OCI-LY1 (cell line): ENCODE measurements around the gene CCDC71.

Experiments used
- H2AFZ ChIP-seq: fragments of 200-600 bp; sonication (generic), shearing (Covaris generic); 2 replicates; pipeline ENCODE4 v1.6.0; 2014; ENCODE audit warnings: antibody characterized with exemption, mild to moderate bottlenecking, low read length
- H3F3A ChIP-seq: fragments of 200-600 bp; sonication (generic), shearing (Covaris generic); 2 replicates; pipeline ENCODE4 v1.6.0; 2014; ENCODE audit warnings: mild to moderate bottlenecking, antibody characterized with exemption, low read length, moderate library complexity; ENCODE audit not compliant: insufficient read depth
- H3K27ac ChIP-seq: fragments of 200-600 bp; sonication (generic); 2 replicates; pipeline ENCODE4 v1.5.1; 2014; ENCODE audit warnings: low read length, mixed run types, mild to moderate bottlenecking, low read depth; ENCODE audit not compliant: poor library complexity, severe bottlenecking
- H3K27me3 ChIP-seq: fragments of 200-600 bp; sonication (generic); 2 replicates; pipeline ENCODE4 v1.6.0; 2014; ENCODE audit warnings: antibody characterized with exemption, mild to moderate bottlenecking, low read length, moderate library complexity; ENCODE audit not compliant: insufficient read depth
- H3K36me3 ChIP-seq: fragments of 200-600 bp; sonication (generic); 2 replicates; pipeline ENCODE4 v1.6.1; 2014; ENCODE audit warnings: mild to moderate bottlenecking, antibody characterized with exemption, low read length, moderate library complexity, mixed read lengths; ENCODE audit not compliant: insufficient read depth
- H3K4me1 ChIP-seq: fragments of 200-600 bp; sonication (generic); 2 replicates; pipeline ENCODE4 v1.5.1; 2014; ENCODE audit warnings: mild to moderate bottlenecking, low read length, moderate library complexity; ENCODE audit not compliant: insufficient read depth, severe bottlenecking
- H3K4me2 ChIP-seq: fragments of 200-600 bp; sonication (generic), shearing (Covaris generic); 2 replicates; pipeline ENCODE4 v1.6.1; 2014; ENCODE audit warnings: low read length
- H3K4me3 ChIP-seq: fragments of 200-600 bp; sonication (generic); 2 replicates; pipeline ENCODE4 v1.5.1; 2014; ENCODE audit warnings: low read length, low read depth, mild to moderate bottlenecking, mixed read lengths; ENCODE audit not compliant: poor library complexity, severe bottlenecking
- H3K79me2 ChIP-seq: fragments of 200-600 bp; shearing (Covaris generic); 2 replicates; pipeline ENCODE4 v1.6.1; 2016; ENCODE audit warnings: mixed run types, low read length, mixed read lengths; ENCODE audit not compliant: insufficient read depth
- H3K9ac ChIP-seq: fragments of 200-600 bp; sonication (generic), shearing (Covaris generic); 2 replicates; pipeline ENCODE4 v1.6.1; 2014; ENCODE audit warnings: mild to moderate bottlenecking, low read length, mixed read lengths
- H3K9me2 ChIP-seq: fragments of 200-600 bp; sonication (generic), shearing (Covaris generic); 2 replicates; pipeline ENCODE4 v1.6.1; 2014; ENCODE audit warnings: low read depth, mild to moderate bottlenecking, low read length, mixed read lengths
- H3K9me3 ChIP-seq: fragments of 200-600 bp; shearing (Covaris generic); 2 replicates; pipeline ENCODE4 v1.6.1; 2014; ENCODE audit warnings: low read length, mixed read lengths
- H4K20me1 ChIP-seq: fragments of 200-600 bp; sonication (generic), shearing (Covaris generic); 2 replicates; pipeline ENCODE4 v1.6.0; 2016; ENCODE audit warnings: mild to moderate bottlenecking, low read length; ENCODE audit not compliant: insufficient read depth
- EZH2 ChIP-seq: fragments of 200-600 bp; sonication (generic), shearing (Covaris generic); IDR thresholded peaks from 2 replicates; pipeline ENCODE4 v1.8.0; 2017; ENCODE audit warnings: borderline replicate concordance, mixed run types, mild to moderate bottlenecking, antibody characterized with exemption, low read length, moderate library complexity, mixed read lengths
- TF ChIP-seq, protein P1 (sequence below): fragments of 200-600 bp; sonication (generic), shearing (Covaris generic); IDR thresholded peaks from 2 replicates; pipeline ENCODE4 v1.5.1; 2017; ENCODE audit warnings: mild to moderate bottlenecking, antibody characterized with exemption, low read length, moderate library complexity, mixed read lengths

Gene CCDC71

DNA sequence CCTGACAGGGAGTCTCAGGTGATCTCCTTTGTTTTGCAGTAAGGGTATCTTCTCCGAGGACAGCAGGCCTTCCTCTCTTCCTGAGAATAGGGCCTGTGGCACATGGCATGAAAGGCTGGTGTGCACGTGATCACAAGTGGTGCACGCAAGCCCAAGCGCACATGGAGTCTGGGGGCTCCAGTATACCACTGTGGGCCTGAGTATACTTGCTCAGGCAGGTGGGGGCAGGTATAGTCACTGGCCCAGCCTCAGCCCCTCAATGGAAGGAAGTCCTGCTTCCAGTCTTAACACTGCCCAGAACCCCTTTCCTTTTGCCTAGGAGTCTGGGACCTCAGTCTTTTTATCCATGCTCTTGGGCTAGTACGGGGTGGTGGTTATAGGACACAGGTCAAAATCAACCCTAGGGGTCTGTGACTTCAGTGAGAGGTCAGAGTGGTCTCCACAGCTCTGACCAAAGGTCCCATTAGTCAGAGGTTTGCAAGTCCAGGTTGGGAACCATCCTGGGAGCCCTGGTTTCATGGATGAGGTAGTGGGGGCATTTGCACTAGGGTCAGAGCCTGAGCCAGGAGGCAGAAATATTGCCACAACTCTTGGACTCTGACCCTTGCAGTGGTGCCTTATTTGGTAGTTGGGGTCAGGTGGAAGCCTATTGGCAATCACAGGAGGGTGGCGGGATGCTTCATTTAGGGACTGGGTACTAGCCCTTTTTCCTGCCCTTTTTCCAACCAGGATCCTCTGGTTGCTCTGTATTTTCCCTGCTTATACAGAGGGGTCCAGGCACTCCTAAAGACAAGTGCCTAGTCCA lies 823 bp upstream of the CCDC71 start:
- Histone ChIP-seq H4K20me1 (no peaks in the 10 kb centered on the region), H3K9me2 (no peaks in the 10 kb centered on the region), H3K9me3 (no peaks in the 10 kb centered on the region), H3K9ac (peak overlapping the region; percentile 87), H3K27me3 (no peaks in the 10 kb centered on the region), H3K4me1 (peaks cover 30% of the 10 kb centered on the region), H3K4me2 (peak overlapping the region; percentile 94), H3K27ac (peak overlapping the region; percentile 42), H3F3A (no peaks in the 10 kb centered on the region), H3K4me3 (peak overlapping the region; percentile 95), H3K79me2 (peaks cover 10% of the 10 kb centered on the region), H2AFZ (peak overlapping the region; percentile 68; the same call in 1 of the 2 replicates), H3K36me3 (peaks cover 25% of the 10 kb centered on the region)
- TF ChIP-seq EZH2, result no peak
- TF ChIP-seq, protein P1, sequence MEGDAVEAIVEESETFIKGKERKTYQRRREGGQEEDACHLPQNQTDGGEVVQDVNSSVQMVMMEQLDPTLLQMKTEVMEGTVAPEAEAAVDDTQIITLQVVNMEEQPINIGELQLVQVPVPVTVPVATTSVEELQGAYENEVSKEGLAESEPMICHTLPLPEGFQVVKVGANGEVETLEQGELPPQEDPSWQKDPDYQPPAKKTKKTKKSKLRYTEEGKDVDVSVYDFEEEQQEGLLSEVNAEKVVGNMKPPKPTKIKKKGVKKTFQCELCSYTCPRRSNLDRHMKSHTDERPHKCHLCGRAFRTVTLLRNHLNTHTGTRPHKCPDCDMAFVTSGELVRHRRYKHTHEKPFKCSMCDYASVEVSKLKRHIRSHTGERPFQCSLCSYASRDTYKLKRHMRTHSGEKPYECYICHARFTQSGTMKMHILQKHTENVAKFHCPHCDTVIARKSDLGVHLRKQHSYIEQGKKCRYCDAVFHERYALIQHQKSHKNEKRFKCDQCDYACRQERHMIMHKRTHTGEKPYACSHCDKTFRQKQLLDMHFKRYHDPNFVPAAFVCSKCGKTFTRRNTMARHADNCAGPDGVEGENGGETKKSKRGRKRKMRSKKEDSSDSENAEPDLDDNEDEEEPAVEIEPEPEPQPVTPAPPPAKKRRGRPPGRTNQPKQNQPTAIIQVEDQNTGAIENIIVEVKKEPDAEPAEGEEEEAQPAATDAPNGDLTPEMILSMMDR, result no peak

DNA sequence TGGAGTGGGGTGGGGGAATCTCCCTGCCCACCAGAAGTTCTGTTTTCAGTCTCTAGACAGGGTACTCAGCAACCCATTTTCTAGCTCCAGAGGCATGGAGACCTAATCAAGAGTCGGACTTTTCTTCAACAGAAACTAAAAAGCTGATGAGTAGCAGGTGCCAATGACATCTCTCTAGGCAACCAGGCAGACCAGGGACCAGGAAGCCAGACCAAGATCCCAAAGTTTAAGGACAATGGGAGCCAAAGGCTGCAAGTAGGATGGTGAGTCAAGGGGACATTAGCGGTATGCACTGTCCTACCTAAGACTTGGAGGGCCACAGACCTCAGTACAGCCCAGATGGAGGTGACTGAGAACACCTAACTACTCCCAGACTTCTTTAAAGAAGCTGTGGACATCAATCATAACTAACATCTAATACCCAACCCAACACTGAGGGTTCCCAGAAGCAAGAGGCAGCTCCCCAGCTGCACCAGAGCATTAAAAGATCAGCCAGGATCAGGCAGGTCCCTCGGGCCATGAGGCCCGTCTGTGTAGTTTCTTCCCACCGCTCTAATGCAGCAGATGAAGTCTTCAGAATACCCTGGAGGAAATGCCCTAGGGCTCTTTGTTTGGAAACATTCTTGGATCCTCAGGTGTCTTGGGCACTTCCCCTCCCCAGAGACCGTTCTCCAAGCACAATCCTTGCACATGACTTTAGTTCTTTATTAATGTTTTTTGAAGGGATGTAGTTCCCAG lies 979 bp downstream of the CCDC71 start:
- H3K4me1 ChIP-seq, result peaks cover 22% of the 10 kb centered on the region
- no peaks in the 10 kb centered on the region for H3K9me3 ChIP-seq
- H4K20me1 ChIP-seq, result no peaks in the 10 kb centered on the region
- no peaks in the 10 kb centered on the region for H3K9me2 ChIP-seq
- H3K4me2 ChIP-seq, result peak overlapping the region; percentile 90
- H3K4me3 ChIP-seq, result peak overlapping the region; percentile 95
- H3K36me3 ChIP-seq, result peaks cover 34% of the 10 kb centered on the region
- TF ChIP-seq, protein P1, result no peak
- no peak for TF ChIP-seq EZH2
- no peak overlapping the region for H2AFZ ChIP-seq
- no peaks in the 10 kb centered on the region for H3F3A ChIP-seq
- no peak overlapping the region for H3K27ac ChIP-seq
- H3K79me2 ChIP-seq, result peaks cover 10% of the 10 kb centered on the region
- no peaks in the 10 kb centered on the region for H3K27me3 ChIP-seq
- peak overlapping the region; percentile 87 for H3K9ac ChIP-seq

DNA sequence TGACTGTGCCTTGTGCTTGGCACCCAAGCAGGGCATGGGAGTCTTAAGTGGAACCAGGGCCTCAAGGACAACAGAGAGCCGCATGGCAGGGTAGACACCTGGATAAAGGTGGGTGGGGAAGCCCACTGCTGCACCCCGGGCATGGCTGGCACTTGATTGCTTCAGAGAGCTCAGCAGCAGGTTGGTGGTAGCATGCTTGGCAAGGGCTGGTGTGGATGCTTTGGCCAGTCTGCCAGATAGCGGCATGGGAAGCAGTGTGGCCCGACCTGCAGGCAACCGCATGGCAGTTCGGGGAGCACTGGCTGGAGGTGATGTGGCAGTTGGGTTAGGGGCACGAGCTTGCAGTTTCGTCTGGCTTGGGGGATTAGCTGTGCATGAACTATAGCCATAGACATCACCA lies 2.5 kb downstream of the CCDC71 start:
- no peak overlapping the region for H3K4me3 ChIP-seq
- peaks cover 22% of the 10 kb centered on the region for H3K4me1 ChIP-seq
- H3K79me2 ChIP-seq, result peaks cover 10% of the 10 kb centered on the region
- H3K27me3 ChIP-seq, result no peaks in the 10 kb centered on the region
- H3K9ac ChIP-seq, result no peak overlapping the region
- H3K9me3 ChIP-seq, result no peaks in the 10 kb centered on the region
- TF ChIP-seq, protein P1, result no peak
- no peak for TF ChIP-seq EZH2
- no peak overlapping the region for H3K4me2 ChIP-seq
- H3K36me3 ChIP-seq, result peaks cover 34% of the 10 kb centered on the region
- H3K27ac ChIP-seq, result no peak overlapping the region
- no peak overlapping the region for H2AFZ ChIP-seq
- no peaks in the 10 kb centered on the region for H3F3A ChIP-seq
- no peaks in the 10 kb centered on the region for H3K9me2 ChIP-seq
- no peaks in the 10 kb centered on the region for H4K20me1 ChIP-seq
